ENCODE data around the gene XK. TPM values are rescaled to one million over a fixed set of nuclear protein-coding genes. Genes with fewer than 3 reads are reported as not detected.

Gene XK
- total and polyA plus RNA-seq, 2 experiments from 2014 or later, result 0.29 to 1.5 TPM

GRCh38 chrX:37757082-37757481, 71.5 kb downstream of the XK start (continued):
- TF ChIP-seq ETS1 (IDR thresholded peaks at IDR 0.05), result no peak
- TF ChIP-seq EZH2phosphoT487 (IDR thresholded peaks at IDR 0.05; ENCODE audit: unreplicated experiment), result no peak
- TF ChIP-seq JUNB (IDR thresholded peaks at IDR 0.05; ENCODE audit: unreplicated experiment), result no peak
- TF ChIP-seq REST (IDR thresholded peaks at IDR 0.05; ENCODE audit: unreplicated experiment), result no peak
- TF ChIP-seq ZNF114 (CRISPR knock-in tag; IDR thresholded peaks at IDR 0.05), result no peak
- no peak for TF ChIP-seq STAT1 (IDR thresholded peaks at IDR 0.05; ENCODE audit: unreplicated experiment)

GRCh38 chrX:37759351-37759750, 73.8 kb downstream of the XK start:
- H3K27me3 Mint-ChIP-seq (ENCODE audit: insufficient read depth, low read depth, poor library complexity), result no peaks in the 10 kb centered on the region
- TF ChIP-seq EZH2phosphoT487 (IDR thresholded peaks at IDR 0.05; ENCODE audit: unreplicated experiment) (no peak), JUNB (IDR thresholded peaks at IDR 0.05; ENCODE audit: unreplicated experiment) (no peak), ZNF114 (CRISPR knock-in tag; IDR thresholded peaks at IDR 0.05) (no peak), CTCF (conservative IDR thresholded peaks at IDR 0.05; ENCODE audit: low read depth in 2 of 2) (no peak), ZNF462 (CRISPR knock-in tag; IDR thresholded peaks at IDR 0.05) (no peak), EZH2 (IDR thresholded peaks at IDR 0.05; ENCODE audit: low read depth, unreplicated experiment) (no peak), POLR2AphosphoS5 (IDR thresholded peaks at IDR 0.05; ENCODE audit: low read depth) (no peak), ZNF331 (CRISPR knock-in tag; IDR thresholded peaks at IDR 0.05; ENCODE audit: low read depth) (no peak), STAT1 (IDR thresholded peaks at IDR 0.05; ENCODE audit: unreplicated experiment) (no peak)

More at GRCh38 chrX:37759351-37759750, 73.8 kb downstream of the XK start:
- Mint-ChIP-seq H3K9me3 (no peaks in the 10 kb centered on the region), H3K4me1 (no peaks in the 10 kb centered on the region), H3K4me3 (no peak overlapping the region), H3K27ac (no peak overlapping the region), H3K36me3 (ENCODE audit: low read depth) (no peaks in the 10 kb centered on the region)
- Histone ChIP-seq H3K27me3 (ENCODE audit: insufficient read depth) (no peaks in the 10 kb centered on the region), H3K4me3 (no peak overlapping the region), H3K27ac (ENCODE audit: low read depth) (no peak overlapping the region), H3F3A (replicated peaks; ENCODE audit: low read depth) (no peaks in the 10 kb centered on the region), H2AFZ (no peak overlapping the region), H3K9me2 (ENCODE audit: insufficient read depth) (no peaks in the 10 kb centered on the region), H3K36me3 (ENCODE audit: insufficient read depth) (no peaks in the 10 kb centered on the region), H3K4me2 (no peak overlapping the region), H3K4me1 (ENCODE audit: insufficient read depth) (no peaks in the 10 kb centered on the region), H3K79me2 (replicated peaks; ENCODE audit: insufficient read depth) (no peaks in the 10 kb centered on the region), H4K20me1 (replicated peaks; ENCODE audit: insufficient read depth) (no peaks in the 10 kb centered on the region)
- DNase-seq (ENCODE audit: low spot score) (no peak), ATAC-seq (no peak)

Measured in GM23338 (cell line).